AG09319 (cell line): ENCODE data around the gene CLIP2.

Experiments
- DNase-seq: peaks from one replicate; pipeline ENCODE4 v3.0.0-alpha.2; 2010; ENCODE audit warnings: low read depth; ENCODE audit errors: extremely low read depth
- CTCF ChIP-seq: IDR thresholded peaks from 2 replicates; pipeline ENCODE4 v1.5.1; 2011; ENCODE audit warnings: low read depth, mild to moderate bottlenecking, inconsistent platforms, low read length, moderate library complexity

CLIP2 gene

GRCh38 chr7:74287303-74288033 is 1.7 kb upstream of the CLIP2 start:
- TF ChIP-seq CTCF = no peak
- DNase-seq = no peak

- no peak for DNase-seq
- TF ChIP-seq CTCF = no peak
These were observed 949 bp upstream of the CLIP2 start for GRCh38 chr7:74288034-74288881.

- DNase-seq = no peak
These were observed 699 bp downstream of the CLIP2 start for GRCh38 chr7:74289659-74290552.

GRCh38 chr7:74290553-74290950 is 1.3 kb downstream of the CLIP2 start:
- no peak for TF ChIP-seq CTCF
- no peak for DNase-seq

More at GRCh38 chr7:74289659-74290552, 699 bp downstream of the CLIP2 start:
- TF ChIP-seq CTCF = no peak

- no peak for DNase-seq
These were observed 1.8 kb downstream of the CLIP2 start for GRCh38 chr7:74290981-74291441.

GRCh38 chr7:74291535-74291934 is 2.3 kb downstream of the CLIP2 start:
- no peak for TF ChIP-seq CTCF

More at GRCh38 chr7:74290981-74291441, 1.8 kb downstream of the CLIP2 start:
- no peak for TF ChIP-seq CTCF

More at GRCh38 chr7:74291535-74291934, 2.3 kb downstream of the CLIP2 start:
- DNase-seq = no peak
